ENCODE results near the gene CD164L2.

DNA sequence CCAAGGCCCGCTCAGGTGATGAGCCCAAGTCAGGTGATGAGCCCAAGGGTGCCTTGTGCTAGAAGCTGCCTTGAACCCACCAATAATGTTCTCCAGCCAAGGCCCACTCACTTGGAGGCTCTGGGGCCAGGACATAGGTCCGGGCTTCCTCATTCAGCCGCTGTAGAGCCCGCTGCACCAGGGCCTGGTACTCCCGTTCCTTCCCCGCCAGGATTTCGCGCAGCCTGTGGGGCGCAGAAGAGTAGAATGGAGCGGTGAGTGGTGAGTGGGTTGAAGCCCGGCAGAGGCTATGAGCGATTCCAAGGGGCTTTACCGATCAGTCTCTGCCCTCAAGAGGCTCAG is 26.9 kb downstream of the CD164L2 start:
- TF ChIP-seq, protein P1, sequence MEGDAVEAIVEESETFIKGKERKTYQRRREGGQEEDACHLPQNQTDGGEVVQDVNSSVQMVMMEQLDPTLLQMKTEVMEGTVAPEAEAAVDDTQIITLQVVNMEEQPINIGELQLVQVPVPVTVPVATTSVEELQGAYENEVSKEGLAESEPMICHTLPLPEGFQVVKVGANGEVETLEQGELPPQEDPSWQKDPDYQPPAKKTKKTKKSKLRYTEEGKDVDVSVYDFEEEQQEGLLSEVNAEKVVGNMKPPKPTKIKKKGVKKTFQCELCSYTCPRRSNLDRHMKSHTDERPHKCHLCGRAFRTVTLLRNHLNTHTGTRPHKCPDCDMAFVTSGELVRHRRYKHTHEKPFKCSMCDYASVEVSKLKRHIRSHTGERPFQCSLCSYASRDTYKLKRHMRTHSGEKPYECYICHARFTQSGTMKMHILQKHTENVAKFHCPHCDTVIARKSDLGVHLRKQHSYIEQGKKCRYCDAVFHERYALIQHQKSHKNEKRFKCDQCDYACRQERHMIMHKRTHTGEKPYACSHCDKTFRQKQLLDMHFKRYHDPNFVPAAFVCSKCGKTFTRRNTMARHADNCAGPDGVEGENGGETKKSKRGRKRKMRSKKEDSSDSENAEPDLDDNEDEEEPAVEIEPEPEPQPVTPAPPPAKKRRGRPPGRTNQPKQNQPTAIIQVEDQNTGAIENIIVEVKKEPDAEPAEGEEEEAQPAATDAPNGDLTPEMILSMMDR (conservative IDR thresholded peaks at IDR 0.05 in 1 of 2, IDR thresholded peaks at IDR 0.05 in 1 of 2; ENCODE audit: extremely low read depth in 1 of 2, insufficient read depth in 1 of 2, low read depth in 1 of 2, low read length in 2 of 2) = no peak
- TF ChIP-seq EZH2 (IDR thresholded peaks at IDR 0.05; ENCODE audit: borderline replicate concordance, low read length) = no peak

Measured in mammary epithelial cell (primary cell).